GM19397 (cell line): ENCODE measurements around the gene IFNL3.
"Not testable (repeated sequence)": the region's sequence is repeated elsewhere in the genome, so short reads cannot be mapped to it uniquely, and the experiment has no call there.

Experiments used
- ATAC-seq: cut with Tn5 transposase; IDR thresholded peaks from one replicate; pipeline ENCODE4 v1.9.1; 2021; ENCODE audit warnings: mild to moderate bottlenecking, moderate library complexity; ENCODE audit not compliant: unreplicated experiment

The IFNL3 gene

GRCh38 chr19:39253374-39254149 is 8.8 kb upstream of the IFNL3 start:
- ATAC-seq, result no peak

- no peak for ATAC-seq
Measured at GRCh38 chr19:39252458-39252857, 7.7 kb upstream of the IFNL3 start.

- no peak for ATAC-seq
Measured at GRCh38 chr19:39251846-39252245, 7.0 kb upstream of the IFNL3 start.

GRCh38 chr19:39251081-39251480 is 6.3 kb upstream of the IFNL3 start:
- no peak for ATAC-seq

- ATAC-seq, result no peak
Measured at GRCh38 chr19:39248806-39249205, 4.0 kb upstream of the IFNL3 start, which contains the start of gene IFNL4. IFNL4 (minus strand) TSS chr19:39248856.

- ATAC-seq, result no peak
Measured at GRCh38 chr19:39247701-39248664, 3.2 kb upstream of the IFNL3 start.

- ATAC-seq, result no peak
Measured at GRCh38 chr19:39246951-39247669, 2.3 kb upstream of the IFNL3 start.

GRCh38 chr19:39245166-39245565 is 360 bp upstream of the IFNL3 start:
- ATAC-seq, result not testable (repeated sequence)

GRCh38 chr19:39243741-39244140 is 1.1 kb downstream of the IFNL3 start:
- ATAC-seq, result not testable (repeated sequence)

GRCh38 chr19:39240421-39240820 is 4.4 kb downstream of the IFNL3 start:
- no peak for ATAC-seq

- no peak for ATAC-seq
Measured at GRCh38 chr19:39238944-39239343, 5.9 kb downstream of the IFNL3 start.

GRCh38 chr19:39238209-39238608 is 6.6 kb downstream of the IFNL3 start:
- no peak for ATAC-seq

- ATAC-seq, result peak; percentile 80
Measured at GRCh38 chr19:39237200-39238184, 7.3 kb downstream of the IFNL3 start.

GRCh38 chr19:39236527-39236926 is 8.3 kb downstream of the IFNL3 start:
- no peak for ATAC-seq

GRCh38 chr19:39232708-39233107 is 12.1 kb downstream of the IFNL3 start:
- no peak for ATAC-seq

- no peak for ATAC-seq
Measured at GRCh38 chr19:39230096-39230764, 14.6 kb downstream of the IFNL3 start.

GRCh38 chr19:39224910-39225309 is 19.9 kb downstream of the IFNL3 start:
- ATAC-seq, result no peak

GRCh38 chr19:39223703-39224279 is 21.0 kb downstream of the IFNL3 start:
- ATAC-seq, result no peak

GRCh38 chr19:39219108-39219507 is 25.7 kb downstream of the IFNL3 start:
- ATAC-seq, result not testable (repeated sequence)
